GM21717 (cell line): ENCODE data around the gene ID1.
"Not testable (repeated sequence)": the region's sequence is repeated elsewhere in the genome, so short reads cannot be mapped to it uniquely, and the experiment has no call there.

Experiments used
- ATAC-seq: cut with Tn5 transposase; IDR thresholded peaks from one replicate; pipeline ENCODE4 v1.9.1; 2021; ENCODE audit warnings: mild to moderate bottlenecking, moderate library complexity; ENCODE audit not compliant: unreplicated experiment

The ID1 gene

DNA sequence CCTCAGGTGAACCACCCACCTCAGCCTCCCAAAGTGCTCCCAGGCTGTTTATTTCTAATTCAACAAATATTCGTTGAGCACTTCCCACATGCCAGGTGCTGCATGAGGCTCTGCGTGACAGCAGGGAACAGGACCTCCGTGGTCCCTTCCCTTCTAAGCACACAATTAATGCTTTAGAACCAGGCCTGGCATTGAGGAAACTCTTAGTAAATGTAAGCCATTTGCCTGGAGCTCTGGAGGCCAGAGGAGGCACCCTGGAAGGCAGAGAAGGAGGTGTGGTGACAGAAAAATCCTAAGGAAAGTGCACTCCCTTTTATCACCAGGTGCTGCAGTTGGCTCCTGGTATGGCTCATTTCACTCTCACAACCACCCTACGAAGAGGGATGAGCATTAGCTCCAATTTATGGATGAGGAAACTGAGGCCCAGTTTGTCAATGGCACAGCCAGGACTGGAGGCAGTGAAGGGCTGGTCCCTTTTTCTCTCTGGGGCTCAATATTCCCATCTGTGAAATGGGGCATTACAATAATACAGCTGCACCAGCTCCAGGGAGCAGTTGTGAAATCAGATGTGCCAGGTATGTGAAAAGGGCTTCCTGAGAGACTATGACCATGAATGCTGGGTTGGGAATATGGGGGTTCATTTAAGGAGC lies 8.1 kb upstream of the ID1 start:
- no peak for ATAC-seq

DNA sequence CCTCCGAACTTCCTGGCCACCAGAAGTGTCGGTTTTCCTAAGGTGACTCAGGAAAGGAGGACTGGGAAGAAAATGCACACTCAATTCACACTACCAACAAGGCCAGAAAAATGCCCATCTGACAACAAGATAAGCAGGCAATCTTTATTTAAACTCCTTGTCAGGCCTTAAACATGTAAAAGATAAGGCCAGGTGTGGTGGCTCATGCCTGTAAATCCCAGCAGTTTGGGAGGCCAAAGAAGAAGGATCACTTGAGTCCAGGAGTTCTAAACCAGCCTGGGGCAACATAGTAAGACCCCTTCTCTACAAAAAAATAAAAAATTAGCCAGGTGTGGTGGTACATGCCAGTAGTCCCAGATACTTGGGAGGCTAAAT lies 7.6 kb upstream of the ID1 start:
- ATAC-seq = no peak

DNA sequence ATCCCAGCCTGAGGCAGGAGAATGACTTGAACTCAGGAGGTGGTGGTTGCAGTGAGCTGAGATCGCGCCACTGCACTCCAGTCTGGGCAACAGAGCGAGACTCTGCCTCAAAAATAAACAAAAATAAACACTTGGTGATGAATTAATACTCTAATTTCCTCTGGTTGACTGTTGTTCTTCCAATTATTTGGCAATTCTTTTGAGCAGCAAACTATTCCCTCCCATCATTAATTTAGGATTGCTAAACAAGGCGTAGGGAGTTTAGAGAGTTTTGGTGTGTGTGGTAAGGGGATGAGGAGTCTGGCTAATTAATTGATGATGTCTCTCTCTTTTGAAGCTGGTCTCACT lies 2.7 kb upstream of the ID1 start:
- no peak for ATAC-seq

DNA sequence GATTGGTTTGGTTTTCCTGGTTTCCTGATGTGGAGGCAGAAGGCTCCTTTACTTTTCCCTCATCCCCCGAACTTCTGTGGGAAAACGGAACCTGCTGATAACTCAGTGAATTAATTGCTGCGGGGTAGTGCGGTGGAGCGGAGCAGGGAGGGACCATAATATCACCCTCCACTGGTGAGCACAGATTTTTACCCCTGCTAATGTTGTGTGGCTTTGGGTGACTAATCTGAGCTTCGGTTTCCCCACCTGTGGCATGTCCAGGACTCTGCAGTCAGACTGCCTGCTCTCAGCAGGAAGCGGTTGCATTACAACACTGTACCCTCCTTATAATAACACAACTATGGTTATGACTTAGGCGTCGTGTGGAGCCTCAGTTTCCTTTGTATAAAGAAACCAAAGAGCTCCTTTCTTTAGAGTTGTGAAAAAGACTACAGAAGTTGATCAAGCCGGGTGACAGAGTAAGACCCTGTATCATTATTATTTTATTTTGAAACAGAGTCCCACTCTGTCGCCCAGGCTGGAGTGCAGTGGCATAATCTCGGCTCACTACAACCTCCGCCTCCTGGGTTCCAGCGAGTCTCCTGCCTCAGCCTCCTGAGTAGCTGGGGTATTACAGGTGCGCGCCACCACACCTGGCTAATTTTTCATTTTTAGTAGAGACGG lies 2.2 kb upstream of the ID1 start:
- ATAC-seq = peak; percentile 77

DNA sequence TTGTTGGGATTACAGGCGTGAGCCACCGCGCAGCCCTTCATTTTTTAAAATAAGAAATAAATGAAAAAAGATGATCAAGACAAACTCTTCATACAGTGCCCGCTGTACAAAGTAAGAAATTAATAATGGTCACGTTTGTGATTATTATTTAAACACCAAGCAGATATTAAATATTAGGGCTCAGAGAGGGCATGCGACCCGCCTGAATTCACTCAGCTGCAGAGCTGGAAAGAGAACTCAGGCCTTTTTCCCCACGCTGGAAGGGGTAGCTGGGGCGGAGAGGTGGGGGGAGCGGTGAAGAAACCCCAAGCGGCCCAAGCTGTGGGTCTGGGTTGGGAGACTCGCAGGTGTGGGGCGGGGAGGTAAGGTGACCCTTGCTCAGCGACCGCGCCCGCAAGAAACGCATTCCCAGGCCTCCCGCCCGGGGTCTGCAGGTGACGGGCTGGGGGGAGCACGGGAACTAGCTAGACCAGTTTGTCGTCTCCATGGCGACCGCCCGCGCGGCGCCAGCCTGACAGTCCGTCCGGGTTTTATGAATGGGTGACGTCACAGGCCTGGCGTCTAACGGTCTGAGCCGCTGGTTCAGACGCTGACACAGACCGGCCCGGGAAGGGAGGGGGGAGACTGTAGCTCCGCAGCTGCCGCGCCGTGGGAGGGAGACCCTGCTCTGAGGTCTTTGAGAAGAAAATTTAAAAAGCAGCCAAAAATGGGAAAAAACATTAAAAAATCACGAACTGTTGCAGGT lies 1.1 kb upstream of the ID1 start:
- no peak for ATAC-seq

DNA sequence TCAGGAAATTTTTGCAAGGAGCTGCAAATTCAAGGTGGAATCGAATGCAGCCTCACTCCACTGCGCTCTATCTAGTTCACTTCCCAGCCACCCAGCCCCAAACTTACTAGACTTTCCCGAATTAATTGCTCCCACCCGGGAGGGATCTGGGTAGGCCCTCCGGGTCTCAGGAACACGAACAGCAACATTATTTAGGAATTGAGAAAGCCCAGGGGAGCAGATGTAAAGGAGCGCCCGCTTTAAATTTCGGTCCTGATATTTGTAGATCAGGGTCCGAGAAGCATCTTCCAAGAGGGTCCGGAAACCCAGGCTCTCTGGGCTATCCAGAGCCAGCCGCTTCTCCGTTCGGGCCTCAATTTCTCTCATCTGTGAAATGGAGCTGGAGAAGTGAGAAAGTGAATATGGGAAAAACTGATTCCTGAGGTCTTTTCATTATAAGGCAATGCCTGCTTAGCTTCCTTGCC lies 490 bp upstream of the ID1 start:
- no peak for ATAC-seq

DNA sequence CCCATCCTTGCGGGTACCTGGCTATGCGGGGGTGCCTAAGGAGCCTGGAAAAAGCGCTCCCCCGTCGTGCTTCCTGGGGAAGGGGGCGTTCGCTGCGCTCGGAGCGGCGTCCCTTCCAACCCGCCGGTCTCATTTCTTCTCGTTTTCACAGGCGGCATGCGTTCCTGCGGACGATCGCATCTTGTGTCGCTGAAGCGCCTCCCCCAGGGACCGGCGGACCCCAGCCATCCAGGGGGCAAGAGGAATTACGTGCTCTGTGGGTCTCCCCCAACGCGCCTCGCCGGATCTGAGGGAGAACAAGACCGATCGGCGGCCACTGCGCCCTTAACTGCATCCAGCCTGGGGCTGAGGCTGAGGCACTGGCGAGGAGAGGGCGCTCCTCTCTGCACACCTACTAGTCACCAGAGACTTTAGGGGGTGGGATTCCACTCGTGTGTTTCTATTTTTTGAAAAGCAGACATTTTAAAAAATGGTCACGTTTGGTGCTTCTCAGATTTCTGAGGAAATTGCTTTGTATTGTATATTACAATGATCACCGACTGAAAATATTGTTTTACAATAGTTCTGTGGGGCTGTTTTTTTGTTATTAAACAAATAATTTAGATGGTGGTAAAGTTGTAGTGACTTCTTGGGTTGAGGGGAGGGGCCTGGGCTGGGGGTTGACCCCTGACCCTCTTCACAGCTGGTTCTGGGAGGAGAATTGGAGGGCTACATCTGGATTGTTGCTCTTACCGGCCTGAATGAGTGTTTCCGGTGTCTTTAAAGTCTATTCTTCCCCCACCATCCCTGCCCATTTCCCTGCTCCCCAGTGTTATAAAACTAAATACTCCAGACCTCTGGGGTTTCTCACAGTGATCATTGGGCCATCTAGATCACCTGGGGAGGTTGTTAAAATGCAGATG lies 1.1 kb downstream of the ID1 start:
- ATAC-seq = no peak

DNA sequence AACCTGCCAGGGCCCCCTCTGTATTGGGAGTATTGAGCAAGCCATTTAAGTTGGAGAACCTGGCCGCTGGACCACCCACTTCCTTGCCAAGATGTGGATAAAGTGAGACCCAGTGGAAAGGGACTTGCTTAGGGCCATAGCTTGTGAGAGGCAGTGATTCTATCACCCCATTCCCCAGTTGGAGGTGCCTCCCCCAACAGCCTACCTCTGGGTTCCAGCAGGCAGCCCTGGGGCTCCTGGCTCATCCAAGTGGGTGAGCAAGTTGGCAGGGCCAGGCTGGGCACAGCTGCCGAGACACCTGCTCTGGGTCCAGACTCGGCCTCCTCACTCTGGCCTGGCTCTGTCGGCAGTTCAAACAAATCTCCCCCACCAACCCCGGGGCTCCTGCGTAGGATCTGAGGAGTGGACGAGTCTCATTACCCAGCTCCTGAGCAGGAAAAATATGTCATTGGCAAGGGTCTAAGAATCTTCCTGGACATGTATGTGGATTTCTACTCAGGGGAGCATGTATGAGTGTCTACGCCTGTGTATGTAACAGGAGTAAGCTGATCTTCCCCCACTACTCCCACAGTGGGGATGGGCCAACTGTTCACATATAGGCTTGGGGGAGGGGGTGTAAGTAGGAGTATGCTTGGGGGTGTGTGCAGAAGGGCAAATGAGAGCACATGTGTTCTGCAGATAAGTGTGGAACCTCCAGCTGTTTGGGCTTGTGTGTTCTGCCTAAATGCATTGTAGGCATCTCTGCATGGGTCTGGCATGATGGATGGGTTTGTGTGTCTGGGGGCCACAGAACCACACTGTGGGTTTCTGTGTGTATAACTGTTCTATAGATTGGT lies 1.9 kb downstream of the ID1 start:
- ATAC-seq = no peak

DNA sequence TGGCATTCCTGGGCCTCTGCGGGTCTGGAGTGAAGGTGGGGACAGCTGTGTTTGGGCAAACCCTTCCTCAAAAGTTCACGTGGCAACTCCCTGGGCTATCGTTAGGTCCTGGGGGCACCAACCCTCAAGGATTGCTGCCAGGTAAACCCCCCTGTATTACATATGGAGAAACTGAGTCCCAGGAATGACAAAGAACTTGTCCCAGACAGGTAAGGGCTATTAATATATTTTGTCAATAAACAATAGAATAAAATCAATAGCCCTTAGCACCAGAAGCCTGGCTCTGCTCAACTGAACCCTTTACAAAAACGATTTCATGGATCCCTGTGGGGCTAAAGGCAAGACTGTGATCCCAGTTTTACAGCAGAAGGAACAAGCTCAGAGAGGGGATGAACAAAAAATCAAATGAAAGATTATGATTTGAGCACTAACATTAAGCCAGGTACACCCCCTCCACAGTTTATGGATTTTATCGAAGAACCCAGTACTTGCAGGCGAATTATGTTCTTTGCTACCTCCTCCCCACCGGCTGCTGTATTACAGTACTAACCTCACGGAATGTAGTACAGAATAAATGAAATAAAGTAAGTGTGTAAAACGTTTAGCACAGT lies 2.7 kb downstream of the ID1 start:
- ATAC-seq = no peak

DNA sequence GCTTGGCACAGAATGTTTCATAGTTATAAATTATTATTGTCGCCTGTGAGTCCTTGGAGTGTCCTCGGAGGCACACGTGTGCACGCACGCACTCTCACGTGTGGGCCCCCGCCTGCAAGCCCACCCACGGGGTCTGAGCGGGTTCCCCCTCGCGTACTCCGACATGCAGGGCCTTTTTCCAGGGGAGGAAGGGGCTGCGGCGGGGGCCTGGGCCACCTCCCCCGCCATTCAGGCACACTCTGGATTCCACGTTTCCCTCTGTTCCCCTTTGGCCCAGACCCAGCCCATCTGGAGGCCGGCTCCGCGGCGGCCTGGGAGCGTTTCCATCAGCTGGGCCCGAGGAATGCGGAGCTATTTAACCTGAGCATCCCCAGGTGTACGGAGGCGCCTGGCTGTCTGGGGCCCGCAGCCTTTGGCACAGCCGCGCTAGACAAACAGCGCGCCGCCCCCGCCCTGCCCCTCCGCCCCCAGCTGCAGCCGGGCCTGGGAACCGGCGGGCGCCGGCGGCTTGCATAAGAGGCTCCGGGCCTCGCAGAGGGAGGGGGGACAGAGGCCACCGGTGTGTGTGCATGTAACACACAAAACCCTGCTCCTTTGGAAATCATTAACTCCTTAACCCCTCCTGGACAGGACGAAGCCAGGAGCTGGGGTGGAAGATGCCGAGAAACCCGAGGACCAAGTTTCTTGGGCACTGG lies 3.3 kb downstream of the ID1 start:
- no peak for ATAC-seq

DNA sequence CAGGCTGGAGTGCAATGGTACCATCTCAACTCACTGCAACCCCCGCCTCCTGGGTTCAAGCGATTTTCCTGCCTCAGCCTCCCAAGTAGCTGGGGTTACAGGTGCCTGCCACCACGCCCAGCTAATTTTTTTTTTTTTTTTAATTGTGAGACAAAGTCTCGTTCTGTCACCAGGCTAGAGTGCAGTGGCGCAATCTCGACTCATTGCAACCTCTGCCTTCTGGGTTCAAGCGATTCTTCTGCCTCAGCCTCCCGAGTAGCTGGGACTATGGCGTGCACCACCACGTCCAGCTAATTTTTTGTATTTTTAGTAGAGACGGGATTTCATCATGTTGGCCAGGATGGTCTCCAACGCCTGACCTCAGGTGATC lies 7.2 kb downstream of the ID1 start:
- ATAC-seq = not testable (repeated sequence)

DNA sequence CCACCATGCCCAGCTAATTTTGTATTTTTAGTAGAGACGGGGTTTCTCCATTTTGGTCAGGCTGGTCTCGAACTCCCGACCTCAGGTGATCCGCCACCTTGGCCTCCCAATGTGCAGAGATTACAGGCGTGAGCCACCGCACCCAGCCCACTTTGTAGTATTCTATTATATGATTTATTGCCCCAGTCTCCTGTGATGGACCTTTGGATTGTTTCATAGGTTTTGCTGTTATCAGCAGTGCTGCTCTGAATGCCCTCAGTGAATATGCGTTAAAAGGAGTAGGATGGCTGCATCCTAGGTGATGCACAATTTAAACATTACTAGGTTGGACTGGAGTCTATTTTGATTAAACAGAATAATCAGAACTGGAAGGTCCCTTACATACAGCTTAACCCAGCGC lies 10.3 kb downstream of the ID1 start:
- no peak for ATAC-seq

DNA sequence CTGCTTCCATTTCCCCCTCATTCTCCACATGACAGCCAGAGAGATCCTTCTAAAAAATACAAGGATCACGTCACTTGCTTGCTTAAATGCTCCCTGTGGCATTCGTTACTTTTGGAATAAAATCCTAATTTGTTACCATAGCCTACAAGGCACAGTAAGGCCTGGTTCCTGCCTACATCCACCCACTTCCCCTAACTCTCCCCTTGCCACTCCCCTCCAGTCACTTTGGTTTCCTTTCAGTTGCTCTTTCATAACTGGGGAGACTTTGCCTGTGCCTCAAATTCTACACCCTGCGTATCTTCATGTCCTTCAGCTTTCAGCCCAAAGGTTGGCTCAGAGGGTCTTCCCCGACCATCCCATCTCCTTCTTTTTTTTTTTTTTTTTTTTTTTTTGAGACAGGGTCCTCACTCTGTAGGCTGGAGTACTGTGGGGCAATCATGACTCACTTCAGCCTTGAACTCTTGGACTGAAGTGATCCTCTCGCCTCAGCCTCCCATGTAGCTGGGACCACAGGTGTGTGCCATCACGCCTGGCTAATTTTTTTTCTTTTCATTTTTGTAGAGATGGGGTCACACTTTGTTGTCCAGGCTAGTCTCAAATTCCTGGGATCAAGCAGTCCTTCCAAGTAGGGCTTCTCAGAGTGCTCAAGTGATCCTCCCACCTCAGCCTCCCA lies 12.5 kb downstream of the ID1 start:
- peak; percentile 49 for ATAC-seq

DNA sequence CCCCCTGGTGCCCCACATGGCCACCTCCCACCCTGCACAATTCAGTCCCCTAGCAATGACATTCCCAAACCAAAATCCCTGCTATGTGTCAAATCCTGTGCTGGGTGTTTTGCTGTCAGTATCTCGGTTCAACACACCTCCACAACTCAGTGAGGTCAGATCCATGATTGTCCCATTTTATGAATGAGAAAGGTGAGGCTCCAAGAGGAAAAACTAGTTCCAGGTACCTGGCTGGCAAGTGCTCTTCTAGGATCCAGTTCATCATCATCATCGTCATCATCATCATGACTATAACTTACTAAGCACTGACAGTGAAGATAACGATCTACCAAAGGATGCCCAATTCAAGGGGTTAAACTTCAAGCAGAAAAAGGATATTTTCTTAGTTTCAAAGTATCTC lies 15.2 kb downstream of the ID1 start:
- no peak for ATAC-seq

DNA sequence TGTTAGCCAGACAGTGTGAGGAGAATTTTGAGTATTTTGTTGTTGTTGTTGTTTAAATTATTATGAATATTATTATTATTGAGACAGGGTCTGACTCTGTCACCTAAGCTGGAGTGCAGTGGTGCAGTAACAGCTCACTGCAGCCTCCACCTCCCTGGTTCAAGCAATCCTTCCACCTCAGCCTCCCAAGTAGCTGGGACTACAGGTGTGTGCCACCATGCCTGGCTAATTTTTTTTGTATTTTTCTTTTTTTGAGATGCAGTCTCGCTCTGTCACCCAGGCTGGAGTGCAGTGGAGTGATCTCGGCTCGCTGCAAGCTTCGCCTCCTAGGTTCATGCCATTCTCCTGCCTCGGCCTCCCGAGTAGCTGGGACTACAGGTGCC lies 18.0 kb downstream of the ID1 start:
- not testable (repeated sequence) for ATAC-seq

DNA sequence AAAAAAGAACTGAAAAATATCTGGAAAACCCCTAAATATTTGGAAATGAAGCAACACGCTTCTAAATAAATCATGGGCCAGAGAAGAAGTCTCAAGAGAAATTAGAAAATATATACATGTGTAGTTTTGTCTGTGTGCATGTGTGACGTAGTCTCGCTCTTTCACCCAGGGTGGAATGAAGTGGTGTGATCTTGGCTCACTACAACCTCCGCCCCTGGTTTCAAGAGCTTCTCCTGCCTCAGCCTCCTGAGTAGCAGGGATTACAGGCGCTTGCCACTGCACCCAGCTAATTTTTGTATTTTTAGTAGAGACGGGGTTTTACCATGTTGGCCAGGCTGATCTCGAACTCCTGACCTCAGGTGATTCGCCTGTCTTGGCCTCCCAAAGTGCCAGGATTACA lies 21.4 kb downstream of the ID1 start:
- not testable (repeated sequence) for ATAC-seq

DNA sequence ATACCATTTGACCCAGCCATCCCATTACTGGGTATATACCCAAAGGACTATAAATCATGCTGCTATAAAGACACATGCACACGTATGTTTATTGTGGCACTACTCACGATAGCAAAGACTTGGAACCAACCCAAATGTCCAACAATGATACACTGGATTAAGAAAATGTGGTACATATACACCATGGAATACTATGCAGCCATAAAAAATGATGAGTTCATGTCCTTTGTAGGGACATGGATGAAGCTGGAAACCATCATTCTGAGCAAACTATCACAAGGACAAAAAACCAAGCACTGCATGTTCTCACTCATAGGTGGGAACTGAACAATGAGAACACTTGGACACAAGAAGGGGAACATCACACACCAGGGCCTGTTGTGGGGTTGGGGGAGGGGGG lies 23.0 kb downstream of the ID1 start:
- not testable (repeated sequence) for ATAC-seq

DNA sequence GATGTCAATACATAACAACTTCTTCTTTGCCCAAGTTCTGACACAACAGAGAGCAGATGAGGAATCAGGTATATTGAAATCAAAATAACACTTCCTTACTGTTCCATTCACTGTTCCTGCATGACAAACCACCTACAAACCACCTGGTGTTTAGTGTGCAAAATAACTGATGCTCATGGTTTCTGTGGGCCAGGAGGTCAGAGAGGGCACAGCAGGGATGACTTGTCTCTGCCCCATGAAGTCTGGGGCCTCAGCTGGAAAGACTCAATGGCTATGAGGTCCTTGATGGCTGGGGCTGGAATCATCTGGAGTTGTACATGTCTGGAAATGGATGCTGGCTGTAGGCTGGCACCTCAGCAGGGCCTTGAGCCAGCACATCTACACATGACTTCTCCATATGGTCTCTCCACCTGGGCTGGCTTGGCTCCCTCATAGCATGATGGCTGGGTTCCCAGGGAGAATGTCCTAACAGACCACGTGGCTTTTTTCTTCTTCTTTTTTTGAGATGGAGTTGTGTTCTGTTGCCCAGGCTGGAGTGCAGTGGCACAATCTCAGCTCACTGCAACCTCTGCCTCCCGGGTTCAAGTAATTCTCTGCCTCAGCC lies 25.2 kb downstream of the ID1 start:
- no peak for ATAC-seq
